IMR-90 (cell line): ENCODE measurements around the gene NIT1. TPM values are rescaled to one million over a fixed set of nuclear protein-coding genes. Genes with fewer than 3 reads are reported as not detected.

Experiments used
- ATAC-seq: fragments of 200-7000 bp; cut with Tn5 transposase; 2 replicates; pipeline ENCODE4 v1.9.1; 2020; ENCODE audit warnings: low read depth, mild to moderate bottlenecking, moderate library complexity
- BruUV-seq: library from RNA; stranded (reverse); fragments of 400-500 nt; replicated peaks from 2 replicates; lab custom pipeline; 2021; lab: Mats Ljungman, UMichigan
- CTCF ChIA-PET: fragments of 300-600 bp; formaldehyde crosslinking; extraction: SDS; loops from one replicate; lab custom pipeline; 2021; ENCODE audit warnings: antibody characterized with exemption; lab: Yijun Ruan, JAX
- POLR2A ChIA-PET: fragments of 300-600 bp; sonication (Branson Sonifier 250); formaldehyde crosslinking; loops from one replicate; lab custom pipeline; 2022; ENCODE audit warnings: antibody characterized with exemption; ENCODE audit not compliant: unreplicated experiment; lab: Charles Lee
- DNase-seq: peaks from one replicate; pipeline ENCODE4 v3.0.0; 2013
- H2AFZ ChIP-seq: replicated peaks from 2 replicates; pipeline ENCODE3; 2013; ENCODE audit warnings: low read length, mild to moderate bottlenecking; ENCODE audit not compliant: poor library complexity
- H2AK5ac ChIP-seq: 2 replicates; pipeline ENCODE4 v1.6.1; 2013; ENCODE audit warnings: low read depth, low read length, inconsistent platforms
- H2AK9ac ChIP-seq: replicated peaks from 2 replicates; pipeline ENCODE3; 2013; ENCODE audit warnings: mild to moderate bottlenecking, low read depth, low read length, moderate library complexity; ENCODE audit not compliant: poor library complexity
- H2BK120ac ChIP-seq: 2 replicates; pipeline ENCODE4 v1.6.1; 2013; ENCODE audit warnings: low read depth, low read length, inconsistent platforms
- H2BK15ac ChIP-seq: 3 replicates; pipeline ENCODE4 v1.6.1; 2013; ENCODE audit warnings: low read depth, low read length, inconsistent platforms
- H2BK20ac ChIP-seq: 2 replicates; pipeline ENCODE4 v1.6.1; 2013; ENCODE audit warnings: low read depth, mild to moderate bottlenecking, inconsistent platforms, low read length, moderate library complexity
- H2BK5ac ChIP-seq: 2 replicates; pipeline ENCODE4 v1.6.1; 2013; ENCODE audit warnings: mild to moderate bottlenecking, low read depth, low read length, inconsistent platforms; ENCODE audit not compliant: poor library complexity, severe bottlenecking
- H3K14ac ChIP-seq: replicated peaks from 2 replicates; pipeline ENCODE4 v1.6.1; 2013; ENCODE audit warnings: low read depth, low read length, inconsistent platforms
- H3K18ac ChIP-seq: 2 replicates; pipeline ENCODE4 v1.6.1; 2013; ENCODE audit warnings: low read depth, low read length, control low read depth
- H3K23ac ChIP-seq: 2 replicates; pipeline ENCODE4 v1.6.1; 2013; ENCODE audit warnings: low read depth, low read length, inconsistent platforms
- H3K27ac ChIP-seq: 2 replicates; pipeline ENCODE4 v1.5.1; 2013; ENCODE audit warnings: mild to moderate bottlenecking, control low read depth, low read length; ENCODE audit not compliant: insufficient read depth
- H3K27me3 ChIP-seq: 2 replicates; pipeline ENCODE4 v1.6.1; 2013; ENCODE audit warnings: low read length; ENCODE audit not compliant: control insufficient read depth, insufficient read depth
- H3K36me3 ChIP-seq: 2 replicates; pipeline ENCODE4 v1.6.1; 2013; ENCODE audit warnings: low read length, mixed read lengths; ENCODE audit not compliant: control insufficient read depth, insufficient read depth
- H3K4ac ChIP-seq: 2 replicates; pipeline ENCODE4 v1.6.1; 2013; ENCODE audit warnings: low read depth, low read length, inconsistent platforms
- H3K4me1 ChIP-seq: 2 replicates; pipeline ENCODE4 v1.6.1; 2013; ENCODE audit warnings: low read length, mixed read lengths; ENCODE audit not compliant: control insufficient read depth, insufficient read depth
- H3K4me2 ChIP-seq: 2 replicates; pipeline ENCODE4 v1.6.1; 2013; ENCODE audit warnings: low read depth, mild to moderate bottlenecking, control low read depth, low read length, moderate library complexity
- H3K4me3 ChIP-seq: 2 replicates; pipeline ENCODE4 v1.5.1; 2013; ENCODE audit warnings: low read depth, mild to moderate bottlenecking, control low read depth, low read length, moderate library complexity; ENCODE audit not compliant: insufficient read depth
- H3K56ac ChIP-seq: 2 replicates; pipeline ENCODE4 v1.6.1; 2013; ENCODE audit warnings: low read length, inconsistent platforms; ENCODE audit not compliant: insufficient read depth; ENCODE audit errors: extremely low read depth
- H3K79me1 ChIP-seq, 2 experiments: 2 replicates each; pipeline ENCODE4 v1.6.1; 2013; ENCODE audit warnings: low read length in 2 of 2, inconsistent platforms in 1 of 2, low read depth in 1 of 2
- H3K9ac ChIP-seq: 2 replicates; pipeline ENCODE4 v1.6.1; 2013; ENCODE audit warnings: low read depth, low read length, control low read depth
- H3K9me1 ChIP-seq: 2 replicates; pipeline ENCODE4 v1.6.1; 2013; ENCODE audit warnings: low read length, inconsistent platforms; ENCODE audit not compliant: insufficient read depth
- H3K9me3 ChIP-seq: 2 replicates; pipeline ENCODE4 v1.6.1; 2013; ENCODE audit warnings: low read length; ENCODE audit not compliant: control insufficient read depth, insufficient read depth
- H4K20me1 ChIP-seq: 2 replicates; pipeline ENCODE4 v1.6.1; 2013; ENCODE audit warnings: low read length, inconsistent platforms; ENCODE audit not compliant: insufficient read depth
- H4K5ac ChIP-seq: 2 replicates; pipeline ENCODE4 v1.6.1; 2013; ENCODE audit warnings: mild to moderate bottlenecking, low read depth, low read length, control low read depth
- H4K8ac ChIP-seq, 2 experiments: 2 replicates each; pipeline ENCODE4 v1.6.1; 2013; ENCODE audit warnings: low read depth in 2 of 2, low read length in 2 of 2, control low read depth in 1 of 2, inconsistent platforms in 1 of 2
- H4K91ac ChIP-seq: 2 replicates; pipeline ENCODE4 v1.6.1; 2013; ENCODE audit warnings: low read depth, low read length, inconsistent platforms; ENCODE audit not compliant: insufficient read depth
- CEBPB ChIP-seq: IDR thresholded peaks from 2 replicates; pipeline ENCODE4 v1.6.1; 2012; ENCODE audit warnings: low read depth, low read length, improper control_type of control experiment
- FOS ChIP-seq: fragments of 150-350 bp; IDR thresholded peaks from 2 replicates; pipeline ENCODE4 v1.6.1; 2016; ENCODE audit warnings: low read depth, low read length
- MAZ ChIP-seq: IDR thresholded peaks from 2 replicates; pipeline ENCODE4 v1.6.1; 2012; ENCODE audit warnings: low read depth, mild to moderate bottlenecking, low read length, improper control_type of control experiment, moderate library complexity, borderline replicate concordance
- WGBS, 2 experiments: methylation state at CpG; one replicate each; pipeline versions ENCODE4 v1.1.5 to v1.1.7; 2013; ENCODE audit warnings: missing lambda C conversion rate in 2 of 2; ENCODE audit not compliant: insufficient read length in 1 of 2; ENCODE audit errors: extremely low coverage in 2 of 2; 5-methylcytosine and 5-hydroxymethylcytosine counted together
- dilution Hi-C: fragments of 300-500 bp; cut with HindIII; formaldehyde crosslinking; loops from one replicate; pipeline ENCODE4 v1.14.3; 2018; ENCODE audit warnings: low sequenced_read_pairs; ENCODE audit not compliant: unreplicated experiment
- in situ Hi-C: fragments of 300-500 bp; cut with MboI; formaldehyde crosslinking; loops from 3 replicates; pipeline ENCODE4 v1.14.3; 2019; ENCODE audit warnings: low sequenced_read_pairs, inconsistent platforms, mixed read lengths
- intact Hi-C: fragments of 100-400 bp; cut with micrococcal nuclease; formaldehyde crosslinking; loops from 2 replicates; pipeline ENCODE4 v1.10.0; 2022
- polyA plus RNA-seq, 3 experiments: library from polyadenylated mRNA; depleted of rRNA; stranded (reverse); fragments of >200 nt; gene quantifications; 2 replicates each; pipeline ENCODE4 v1.2.3, GENCODE V29; 2012; ENCODE audit warnings: low replicate concordance in 1 of 3
- total RNA-seq: library from RNA; depleted of rRNA; stranded (reverse); fragments of >200 nt; gene quantifications from 2 replicates; pipeline ENCODE4 v1.2.3, GENCODE V29; 2012

The NIT1 gene
- total and polyA plus RNA-seq, 2 of the 4 experiments (the other 2 are of a cell fraction) = 22.8 to 33.6 TPM

- no peak overlapping the region for H3K27ac ChIP-seq
- ChIA-PET CTCF (interaction anchor here (0.5 to 2.1 kb wide), 4 partner anchors 11 to 76 kb away, joined by 3 to 7 read pairs (median 4); partner anchors contain the start of gene KLHDC9), POLR2A (no interaction called here)
- H2BK5ac ChIP-seq = peak overlapping the region; percentile 53
- peak overlapping the region; percentile 68 for H3K18ac ChIP-seq
- no peaks in the 10 kb centered on the region for H3K9me3 ChIP-seq
- peak overlapping the region; percentile 57 for H2BK20ac ChIP-seq
- H3K56ac ChIP-seq = no peak overlapping the region
- H3K4me2 ChIP-seq = no peak overlapping the region
- no peaks in the 10 kb centered on the region for H3K79me1 ChIP-seq
- H2AK5ac ChIP-seq = peak overlapping the region; percentile 75
- WGBS, 2 experiments = no CpG with 5 or more reads among the region's 2 CpGs
- peak overlapping the region; percentile 75; the same call in 1 of the 2 replicates for H4K5ac ChIP-seq
- peak overlapping the region; percentile 79; the same call in 2 of the 3 replicates for H2BK15ac ChIP-seq
- dilution Hi-C loops (no loop called here), intact Hi-C loops (no loop called here), in situ Hi-C loops (no loop called here)
- no peak overlapping the region for H3K4me3 ChIP-seq
- no peak for ATAC-seq
- DNase-seq = no peak
- peak overlapping the region; percentile 54 for H3K4ac ChIP-seq
- H3K4me1 ChIP-seq = peaks cover 29% of the 10 kb centered on the region
- peaks cover 26% of the 10 kb centered on the region for H3K9me1 ChIP-seq
- peak overlapping the region; percentile 81 for H2AFZ ChIP-seq
- H3K23ac ChIP-seq = no peak overlapping the region
- peak overlapping the region; percentile 50 to 79; a peak in 3 of 4 replicates for H4K8ac ChIP-seq
- peak overlapping the region; percentile 72; the same call in 1 of the 2 replicates for H3K14ac ChIP-seq
- peak overlapping the region; percentile 40 for H2BK120ac ChIP-seq
- H3K9ac ChIP-seq = no peak overlapping the region
- no peaks in the 10 kb centered on the region for H3K27me3 ChIP-seq
- no peaks in the 10 kb centered on the region for H3K36me3 ChIP-seq
- no peaks in the 10 kb centered on the region for H4K20me1 ChIP-seq
- H2AK9ac ChIP-seq = peak overlapping the region; percentile 73
- peak overlapping the region; percentile 35; the same call in 1 of the 2 replicates for H4K91ac ChIP-seq
- BruUV-seq = no TSS peak
- TF ChIP-seq FOS (peak; percentile 41), CEBPB (no peak), MAZ (0 out of 2 replicates have a peak, but pooled peaks have one; percentile 44)
These were observed 32.7 kb upstream of the NIT1 start for GRCh38 chr1:161085165-161085564.
